LHCN-M2 (cell line): ENCODE data around the gene RPP21. TPM values are rescaled to one million over a fixed set of nuclear protein-coding genes. Genes with fewer than 3 reads are reported as not detected.

Source experiments
- DNase-seq: peaks from one replicate; pipeline ENCODE4 v3.0.0-alpha.2; 2012; ENCODE audit warnings: low read depth
- total RNA-seq: library from RNA; depleted of rRNA; stranded (reverse); fragments of >200 nt; gene quantifications from 2 replicates; pipeline ENCODE4 v1.2.3, GENCODE V29; 2014; rRNA removed

Gene RPP21
- total RNA-seq, 1 experiment from 2014 or later = 45.2 TPM

- DNase-seq = peak; percentile 9
Measured at GRCh38 chr6:30378290-30378937, 33.5 kb downstream of the RPP21 start.

- no peak for DNase-seq
Measured at GRCh38 chr6:30380464-30380863, 35.5 kb downstream of the RPP21 start.

GRCh38 chr6:30386166-30386565, 41.2 kb downstream of the RPP21 start:
- no peak for DNase-seq

DNA sequence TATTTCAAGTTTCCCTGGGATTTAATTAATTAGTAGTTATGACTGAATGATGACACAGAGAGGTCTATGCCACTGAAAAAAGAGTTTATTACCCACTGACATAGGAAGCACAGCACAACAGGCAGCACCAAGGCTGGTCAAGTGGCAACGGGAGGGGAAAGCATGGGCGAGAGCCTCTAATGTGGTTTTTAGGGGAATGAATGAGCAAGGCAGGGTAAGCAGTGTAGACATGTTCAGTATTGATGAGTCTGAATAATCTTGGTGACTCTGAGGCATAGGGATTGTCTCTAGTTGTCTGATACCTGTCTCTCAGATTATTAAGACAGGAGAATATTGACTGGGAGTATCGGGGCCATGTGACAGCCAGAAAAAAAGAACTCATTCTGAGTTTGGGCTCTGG, 46.3 kb downstream of the RPP21 start:
- no peak for DNase-seq

GRCh38 chr6:30394139-30394538, 49.2 kb downstream of the RPP21 start:
- DNase-seq = no peak

Other genes with a start within 250 kb of the RPP21 start
- not detected in 2 replicates for gene TRIM31, start 232.1 kb upstream of the RPP21 start, total RNA-seq
- not detected in 2 replicates for gene TRIM40, start 209.0 kb upstream of the RPP21 start, total RNA-seq
- gene TRIM10, start 183.9 kb upstream of the RPP21 start, total RNA-seq = not detected in 2 replicates
- gene TRIM15, start 181.6 kb upstream of the RPP21 start, total RNA-seq = not detected in 2 replicates
- 35.1 and 36.7 TPM in 2 replicates for gene TRIM26, start 131.8 kb upstream of the RPP21 start, total RNA-seq
- gene TRIM39, start 18.2 kb upstream of the RPP21 start, total RNA-seq = 10.8 and 13.1 TPM in 2 replicates
- gene HLA-E, start 144.4 kb downstream of the RPP21 start, total RNA-seq = 133 and 149 TPM in 2 replicates
- gene GNL1, start 211.3 kb downstream of the RPP21 start, total RNA-seq = 51.1 TPM in 2 replicates
- 9.6 and 13.7 TPM in 2 replicates for gene PRR3, start 212.1 kb downstream of the RPP21 start, total RNA-seq
- 46.6 and 69.5 TPM in 2 replicates for gene ABCF1, start 226.3 kb downstream of the RPP21 start, total RNA-seq